WTC11 (cell line): ENCODE results near the gene SPNS2. TPM values are rescaled to one million over a fixed set of nuclear protein-coding genes. Genes with fewer than 3 reads are reported as not detected.

Source experiments
- ATAC-seq: fragments of 200-7000 bp; cut with Tn5 transposase; 2 replicates; pipeline ENCODE4 v1.10.0; 2021; ENCODE audit warnings: mild to moderate bottlenecking, moderate library complexity
- CTCF ChIA-PET: fragments of 300-600 bp; sonication (Branson Sonifier 250); formaldehyde crosslinking; loops from one replicate; lab custom pipeline; 2021; ENCODE audit warnings: antibody characterized with exemption; lab: Charles Lee
- POLR2A ChIA-PET: fragments of 350-600 bp; sonication (Branson Sonifier 250); formaldehyde crosslinking; loops from one replicate; lab custom pipeline; 2021; ENCODE audit warnings: antibody characterized with exemption; lab: Charles Lee
- DNase-seq: peaks from one replicate; pipeline ENCODE4 v3.0.0; 2021; ENCODE audit warnings: low spot score
- H3K27ac Mint-ChIP-seq: 2 replicates; pipeline ENCODE4 v1.8.0; 2021; ENCODE audit warnings: mixed read lengths
- H3K27me3 Mint-ChIP-seq: 2 replicates; pipeline ENCODE4 v1.8.0; 2021; ENCODE audit warnings: low read depth, mild to moderate bottlenecking, moderate library complexity, mixed read lengths
- H3K36me3 Mint-ChIP-seq: 2 replicates; pipeline ENCODE4 v1.8.0; 2021; ENCODE audit warnings: mixed read lengths
- H3K4me1 Mint-ChIP-seq: 2 replicates; pipeline ENCODE4 v1.8.0; 2022; ENCODE audit warnings: mixed read lengths
- H3K4me3 Mint-ChIP-seq: 2 replicates; pipeline ENCODE4 v1.8.0; 2021; ENCODE audit warnings: mild to moderate bottlenecking, moderate library complexity, mixed read lengths
- H3K9me3 Mint-ChIP-seq: 2 replicates; pipeline ENCODE4 v1.8.0; 2021; ENCODE audit warnings: mixed read lengths
- ATF1 ChIP-seq: sonication (generic); formaldehyde crosslinking; IDR thresholded peaks from 2 replicates; pipeline ENCODE4 v1.8.1; 2023; ENCODE audit warnings: mild to moderate bottlenecking, moderate library complexity, missing genetic modification reagents
- ATF6 ChIP-seq: sonication (generic); formaldehyde crosslinking; IDR thresholded peaks from 2 replicates; pipeline ENCODE4 v1.8.1; 2023; ENCODE audit warnings: mild to moderate bottlenecking, missing genetic modification reagents
- CREB1 ChIP-seq: sonication (generic); formaldehyde crosslinking; IDR thresholded peaks from 2 replicates; pipeline ENCODE4 v1.8.0; 2023; ENCODE audit warnings: mild to moderate bottlenecking, missing genetic modification reagents
- CREM ChIP-seq: sonication (generic); formaldehyde crosslinking; IDR thresholded peaks from 2 replicates; pipeline ENCODE4 v1.8.1; 2022; ENCODE audit warnings: mild to moderate bottlenecking, missing genetic modification reagents, moderate library complexity
- E2F5 ChIP-seq: sonication (generic); formaldehyde crosslinking; IDR thresholded peaks from 2 replicates; pipeline ENCODE4 v1.8.1; 2022; ENCODE audit warnings: mild to moderate bottlenecking, moderate library complexity, missing genetic modification reagents
- EMX1 ChIP-seq: fragments of 250-450 bp; sonication (Bioruptor Pico); IDR thresholded peaks from 2 replicates; pipeline ENCODE4 v1.8.0; 2021; ENCODE audit warnings: mild to moderate bottlenecking
- ESRRA ChIP-seq: sonication (generic); formaldehyde crosslinking; IDR thresholded peaks from 2 replicates; pipeline ENCODE4 v1.8.1; 2022; ENCODE audit warnings: mild to moderate bottlenecking, missing genetic modification reagents, borderline replicate concordance
- GRHL2 ChIP-seq: fragments of 250-450 bp; sonication (Bioruptor Pico); IDR thresholded peaks from 2 replicates; pipeline ENCODE4 v1.8.0; 2022; ENCODE audit warnings: mild to moderate bottlenecking, moderate library complexity; ENCODE audit not compliant: insufficient replicate concordance, severe bottlenecking
- HMGA2 ChIP-seq: fragments of 250-450 bp; sonication (Bioruptor Pico); IDR thresholded peaks from 2 replicates; pipeline ENCODE4 v1.4.0; 2021; ENCODE audit warnings: mild to moderate bottlenecking, moderate library complexity
- IRF2 ChIP-seq: sonication (generic); formaldehyde crosslinking; IDR thresholded peaks from 2 replicates; pipeline ENCODE4 v1.8.0; 2022; ENCODE audit warnings: low read depth, missing genetic modification reagents, borderline replicate concordance
- NFATC4 ChIP-seq: fragments of 250-450 bp; sonication (Bioruptor Pico); IDR thresholded peaks from 2 replicates; pipeline ENCODE4 v1.9.0; 2021; ENCODE audit warnings: mild to moderate bottlenecking
- SMAD4 ChIP-seq: sonication (generic); formaldehyde crosslinking; IDR thresholded peaks from 2 replicates; pipeline ENCODE4 v1.8.0; 2022; ENCODE audit warnings: mild to moderate bottlenecking, missing genetic modification reagents
- SOX15 ChIP-seq: fragments of 250-450 bp; sonication (Bioruptor Pico); IDR thresholded peaks from 2 replicates; pipeline ENCODE4 v1.9.0; 2021; ENCODE audit warnings: mild to moderate bottlenecking
- STAT6 ChIP-seq: sonication (generic); formaldehyde crosslinking; conservative IDR thresholded peaks from 2 replicates; pipeline ENCODE4 v1.8.1; 2023; ENCODE audit warnings: mild to moderate bottlenecking, low read depth, missing genetic modification reagents, moderate library complexity
- TCF7 ChIP-seq: sonication (generic); formaldehyde crosslinking; IDR thresholded peaks from 2 replicates; pipeline ENCODE4 v1.8.0; 2022; ENCODE audit warnings: mild to moderate bottlenecking, low read depth, missing genetic modification reagents, moderate library complexity
- USF2 ChIP-seq: sonication (generic); formaldehyde crosslinking; IDR thresholded peaks from 2 replicates; pipeline ENCODE4 v1.8.1; 2023; ENCODE audit warnings: mild to moderate bottlenecking, missing genetic modification reagents, moderate library complexity
- ZNF121 ChIP-seq: sonication (generic); formaldehyde crosslinking; IDR thresholded peaks from 2 replicates; pipeline ENCODE4 v1.8.0; 2023; ENCODE audit warnings: missing genetic modification reagents
- ZNF219 ChIP-seq: sonication (generic); formaldehyde crosslinking; IDR thresholded peaks from 2 replicates; pipeline ENCODE4 v1.8.0; 2023; ENCODE audit warnings: missing genetic modification reagents, mild to moderate bottlenecking, borderline replicate concordance
- ZNF263 ChIP-seq: sonication (generic); formaldehyde crosslinking; IDR thresholded peaks from 2 replicates; pipeline ENCODE4 v1.8.1; 2022; ENCODE audit warnings: low read depth, mild to moderate bottlenecking, moderate library complexity, missing genetic modification reagents
- ZNF317 ChIP-seq: sonication (generic); formaldehyde crosslinking; IDR thresholded peaks from 2 replicates; pipeline ENCODE4 v1.8.1; 2023; ENCODE audit warnings: low read depth, mild to moderate bottlenecking, moderate library complexity, missing genetic modification reagents, borderline replicate concordance
- ZNF671 ChIP-seq: fragments of 250-450 bp; sonication (Bioruptor Pico); IDR thresholded peaks from 2 replicates; pipeline ENCODE4 v1.8.0; 2021; ENCODE audit warnings: mild to moderate bottlenecking
- total RNA-seq: library from RNA; stranded (reverse); gene quantifications from 3 replicates; pipeline ENCODE4 v1.2.3, GENCODE V29; 2021

Gene SPNS2
- total RNA-seq, 1 experiment from 2014 or later = 0.87 TPM

- TF ChIP-seq ESRRA = no peak
- no peak for TF ChIP-seq ZNF219 (CRISPR knock-in tag)
- TF ChIP-seq TCF7 (CRISPR knock-in tag) = no peak
- no peak for TF ChIP-seq SOX15 (CRISPR knock-in tag)
- no peak for TF ChIP-seq ATF6 (CRISPR knock-in tag)
- TF ChIP-seq, all 79 proteins: peak for 0
- DNase-seq = no peak
- ChIA-PET POLR2A (no interaction called here), CTCF (interaction anchor here (1.5 kb wide), 1 partner anchor 46 kb away, joined by 4 read pairs; no protein-coding TSS in a partner anchor)
- no peaks in the 10 kb centered on the region for H3K36me3 Mint-ChIP-seq
- H3K27ac Mint-ChIP-seq = no peak overlapping the region
- H3K4me3 Mint-ChIP-seq = no peak overlapping the region
- no peaks in the 10 kb centered on the region for H3K4me1 Mint-ChIP-seq
- no peaks in the 10 kb centered on the region for H3K9me3 Mint-ChIP-seq
- ATAC-seq = no peak
- peaks cover 67% of the 10 kb centered on the region for H3K27me3 Mint-ChIP-seq
Observed at GRCh38 chr17:4520894-4521600, 22.4 kb downstream of the SPNS2 start.

- no peak overlapping the region for H3K27ac Mint-ChIP-seq
- TF ChIP-seq CREB1 (CRISPR knock-in tag) = no peak
- TF ChIP-seq NFATC4 (CRISPR knock-in tag) = no peak
- no peak for TF ChIP-seq E2F5 (CRISPR knock-in tag)
- TF ChIP-seq, all 79 proteins: peak for 0
- Mint-ChIP-seq H3K4me3 (no peak overlapping the region), H3K27me3 (peaks cover 75% of the 10 kb centered on the region), H3K9me3 (no peaks in the 10 kb centered on the region), H3K36me3 (no peaks in the 10 kb centered on the region), H3K4me1 (peaks cover 7% of the 10 kb centered on the region)
- CTCF ChIA-PET = no interaction called here
- ATAC-seq (no peak), DNase-seq (no peak)
- POLR2A ChIA-PET = interaction anchor here (1.9 kb wide), 1 partner anchor 13 kb away, joined by 5 read pairs; no protein-coding TSS in a partner anchor
Observed at GRCh38 chr17:4522661-4523060, 24.0 kb downstream of the SPNS2 start.

GRCh38 chr17:4523946-4524345 lies 25.3 kb downstream of the SPNS2 start:
- Mint-ChIP-seq H3K9me3 (no peaks in the 10 kb centered on the region), H3K4me1 (peaks cover 7% of the 10 kb centered on the region), H3K27ac (no peak overlapping the region), H3K27me3 (peaks cover 88% of the 10 kb centered on the region), H3K36me3 (no peaks in the 10 kb centered on the region), H3K4me3 (no peak overlapping the region)
- DNase-seq (no peak), ATAC-seq (no peak)
- ChIA-PET POLR2A (interaction anchor here (0.6 to 1.9 kb wide), 2 partner anchors 12 to 15 kb away, joined by 4 to 5 read pairs; no protein-coding TSS in a partner anchor), CTCF (interaction anchor here (0.7 to 0.9 kb wide), 2 partner anchors 103 to 324 kb away, joined by 3 to 4 read pairs; no protein-coding TSS in a partner anchor)
- TF ChIP-seq GRHL2 (CRISPR knock-in tag) = no peak

- POLR2A ChIA-PET = no interaction called here
- no peak overlapping the region for H3K27ac Mint-ChIP-seq
- TF ChIP-seq ZNF671 (CRISPR knock-in tag) (no peak), SMAD4 (CRISPR knock-in tag) (no peak), STAT6 (CRISPR knock-in tag) (no peak), ATF1 (CRISPR knock-in tag) (no peak), CREM (CRISPR knock-in tag) (no peak), ZNF263 (CRISPR knock-in tag) (no peak), EMX1 (no peak), ZNF317 (CRISPR knock-in tag) (no peak), HMGA2 (CRISPR knock-in tag) (no peak), USF2 (CRISPR knock-in tag) (no peak), E2F5 (CRISPR knock-in tag) (no peak), ZNF121 (CRISPR knock-in tag) (no peak), IRF2 (no peak)
Observed at GRCh38 chr17:4525691-4526397, 27.2 kb downstream of the SPNS2 start.

More at GRCh38 chr17:4525691-4526397, 27.2 kb downstream of the SPNS2 start:
- Mint-ChIP-seq H3K9me3 (no peaks in the 10 kb centered on the region), H3K4me3 (no peak overlapping the region), H3K27me3 (peaks cover 99% of the 10 kb centered on the region), H3K36me3 (no peaks in the 10 kb centered on the region), H3K4me1 (peaks cover 7% of the 10 kb centered on the region)
- CTCF ChIA-PET = no interaction called here
- DNase-seq = no peak
- ATAC-seq = no peak
